Fibroblast of lung (primary cell): ENCODE measurements around the gene TTC22. TPM values are rescaled to one million over a fixed set of nuclear protein-coding genes. Genes with fewer than 3 reads are reported as not detected.

Experiments used
- DNase-seq, 2 donors: peaks; one replicate each; pipeline versions ENCODE4 v3.0.0 to v3.0.0-alpha.2; 2010; ENCODE audit warnings: low read depth in 2 of 2
- H2AFZ ChIP-seq: 2 replicates; pipeline ENCODE4 v1.5.1; 2012; ENCODE audit warnings: low read length, control low read depth, inconsistent platforms
- H3K27ac ChIP-seq: 2 replicates; pipeline ENCODE4 v1.5.1; 2011; ENCODE audit warnings: low read length, control low read depth; ENCODE audit not compliant: insufficient read depth
- H3K27me3 ChIP-seq: 2 replicates; pipeline ENCODE4 v1.5.1; 2011; ENCODE audit warnings: mild to moderate bottlenecking, low read length; ENCODE audit not compliant: control insufficient read depth, insufficient read depth
- H3K36me3 ChIP-seq: 2 replicates; pipeline ENCODE4 v1.5.1; 2011; ENCODE audit warnings: low read length; ENCODE audit not compliant: control insufficient read depth, insufficient read depth
- H3K4me1 ChIP-seq: 2 replicates; pipeline ENCODE4 v1.5.1; 2011; ENCODE audit warnings: low read length; ENCODE audit not compliant: control insufficient read depth, insufficient read depth; ENCODE audit errors: extremely low read depth
- H3K4me2 ChIP-seq: 2 replicates; pipeline ENCODE4 v1.5.1; 2011; ENCODE audit warnings: low read length, control low read depth; ENCODE audit not compliant: insufficient read depth; ENCODE audit errors: extremely low read depth
- H3K4me3 ChIP-seq, 4 experiments: fragments of 200-600 bp in 1 of 4; sonication (generic) in 1 of 4; replicated peaks in 1 of 4; 2 replicates each; pipeline ENCODE4 v1.5.1; 2011 to 2016; ENCODE audit warnings: low read length in 4 of 4, low read depth in 3 of 4, mild to moderate bottlenecking in 3 of 4, control low read depth in 2 of 4, inconsistent platforms in 1 of 4, mixed read lengths in 1 of 4; ENCODE audit not compliant: insufficient read depth in 1 of 4; ENCODE audit errors: control extremely low read depth in 1 of 4
- H3K79me2 ChIP-seq: 2 replicates; pipeline ENCODE4 v1.5.1; 2012; ENCODE audit warnings: mild to moderate bottlenecking, low read length, inconsistent platforms; ENCODE audit not compliant: control insufficient read depth, insufficient read depth
- H3K9ac ChIP-seq: 2 replicates; pipeline ENCODE4 v1.5.1; 2011; ENCODE audit warnings: mild to moderate bottlenecking, low read length, control low read depth; ENCODE audit not compliant: insufficient read depth
- H3K9me3 ChIP-seq: 2 replicates; pipeline ENCODE4 v1.5.1; 2012; ENCODE audit warnings: low read depth, low read length; ENCODE audit not compliant: control insufficient read depth, insufficient read depth
- H4K20me1 ChIP-seq: 2 replicates; pipeline ENCODE4 v1.5.1; 2011; ENCODE audit warnings: low read length; ENCODE audit not compliant: control insufficient read depth, insufficient read depth; ENCODE audit errors: extremely low read depth
- CTCF ChIP-seq, 2 donors: IDR thresholded peaks in 1 of 2; conservative IDR thresholded peaks in 1 of 2; 1 replicate in 1 of 2; 2 replicates in 1 of 2; pipeline ENCODE4 v1.5.1; 2011 to 2012; ENCODE audit warnings: low read length in 2 of 2, control low read depth in 1 of 2, inconsistent platforms in 1 of 2, low read depth in 1 of 2, mild to moderate bottlenecking in 1 of 2
- EZH2 ChIP-seq: IDR thresholded peaks from 2 replicates; pipeline ENCODE4 v1.5.1; 2012; ENCODE audit warnings: low read length, control low read depth, mild to moderate bottlenecking; ENCODE audit errors: missing control alignments
- polyA plus RNA-seq, 2 donors: library from polyadenylated mRNA; depleted of rRNA in 1 of 2; stranded (reverse) in 1 of 2; unstranded in 1 of 2; fragments of >200 nt; gene quantifications; 2 replicates each; pipeline ENCODE4 v1.2.1, GENCODE V29; 2011 to 2012; ENCODE audit warnings: missing spikeins in 1 of 2
- total RNA-seq: library from RNA; depleted of rRNA; stranded (reverse); fragments of >200 nt; gene quantifications from 2 replicates; pipeline ENCODE4 v1.2.1, GENCODE V29; 2014

Gene TTC22
- total and polyA plus RNA-seq, 2 donors (not counting 1 experiment from before 2014, with no cell fraction given), result not detected

GRCh38 chr1:54795841-54796468 lies 5.2 kb downstream of the TTC22 start:
- H3K4me1 ChIP-seq, result no peaks in the 10 kb centered on the region
- H3K36me3 ChIP-seq, result no peaks in the 10 kb centered on the region
- H2AFZ ChIP-seq, result no peak overlapping the region
- TF ChIP-seq EZH2 (no peak), CTCF (conservative IDR thresholded peaks at IDR 0.05 in 1 of 2, IDR thresholded peaks at IDR 0.05 in 1 of 2; ENCODE audit: low read depth in 1 of 2, low read length in 2 of 2) (no peak)
- H3K9ac ChIP-seq, result no peak overlapping the region
- H3K27me3 ChIP-seq, result peaks cover 17% of the 10 kb centered on the region
- H3K79me2 ChIP-seq, result no peaks in the 10 kb centered on the region
- no peak for DNase-seq
- H3K27ac ChIP-seq, result no peak overlapping the region
- H3K4me2 ChIP-seq, result no peak overlapping the region
- H3K9me3 ChIP-seq, result no peaks in the 10 kb centered on the region
- H4K20me1 ChIP-seq, result no peaks in the 10 kb centered on the region
- no peak overlapping the region for H3K4me3 ChIP-seq

- DNase-seq, result no peak
- Histone ChIP-seq H3K79me2 (no peaks in the 10 kb centered on the region), H3K9me3 (no peaks in the 10 kb centered on the region), H3K36me3 (no peaks in the 10 kb centered on the region), H3K27me3 (peaks cover 10% of the 10 kb centered on the region), H3K4me3 (no peak overlapping the region), H3K4me2 (no peak overlapping the region), H4K20me1 (no peaks in the 10 kb centered on the region), H2AFZ (no peak overlapping the region), H3K9ac (no peak overlapping the region), H3K4me1 (no peaks in the 10 kb centered on the region), H3K27ac (no peak overlapping the region)
- TF ChIP-seq EZH2 (no peak), CTCF (conservative IDR thresholded peaks at IDR 0.05 in 1 of 2, IDR thresholded peaks at IDR 0.05 in 1 of 2; ENCODE audit: low read depth in 1 of 2, low read length in 2 of 2) (no peak)
These were observed 5.8 kb downstream of the TTC22 start for GRCh38 chr1:54795356-54795665.

- Histone ChIP-seq H2AFZ (no peak overlapping the region), H3K4me3 (no peak overlapping the region), H3K9ac (no peak overlapping the region), H3K27me3 (peaks cover 5% of the 10 kb centered on the region), H3K4me1 (no peaks in the 10 kb centered on the region), H3K4me2 (no peak overlapping the region), H4K20me1 (no peaks in the 10 kb centered on the region), H3K27ac (no peak overlapping the region), H3K9me3 (no peaks in the 10 kb centered on the region), H3K36me3 (no peaks in the 10 kb centered on the region), H3K79me2 (no peaks in the 10 kb centered on the region)
- DNase-seq, result no peak
- TF ChIP-seq EZH2, result no peak
These were observed 6.4 kb downstream of the TTC22 start for GRCh38 chr1:54794451-54795355.
